CD4-positive, alpha-beta T cell treated with Interleukin-17A for 1 hour (primary cell): Measurements from ENCODE around the gene TMOD1.

Experiments
- DNase-seq: peaks from one replicate; pipeline ENCODE4 v3.0.0-alpha.2; 2020

The TMOD1 gene

DNA sequence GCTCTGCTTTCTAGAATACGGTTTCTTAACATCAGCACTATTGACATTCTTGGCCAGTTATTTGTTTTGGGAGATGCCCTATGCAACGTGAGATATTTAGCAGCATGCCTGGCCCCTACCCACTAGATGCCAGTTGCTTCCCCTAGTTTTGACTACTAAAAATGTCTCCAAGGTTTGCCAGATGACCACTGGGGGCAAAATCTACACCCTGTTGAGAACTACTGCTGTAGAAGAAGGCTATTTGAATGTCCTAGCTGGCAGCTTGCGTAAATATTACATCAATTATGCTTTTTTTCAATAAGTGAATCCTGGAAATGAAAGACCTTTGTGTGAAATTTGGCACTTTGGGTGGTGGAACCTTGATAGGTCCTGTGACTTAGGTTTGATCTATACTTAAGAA is 137.2 kb downstream of the TMOD1 start:
- no peak for DNase-seq

- no peak for DNase-seq
These were observed 138.9 kb downstream of the TMOD1 start for GRCh38 chr9:97640325-97640724.

GRCh38 chr9:97645720-97646119 is 144.3 kb downstream of the TMOD1 start:
- no peak for DNase-seq

GRCh38 chr9:97647996-97648395 is 146.5 kb downstream of the TMOD1 start:
- no peak for DNase-seq
